A673 (cell line): ENCODE data around the gene C3orf49. TPM values are rescaled to one million over a fixed set of nuclear protein-coding genes. Genes with fewer than 3 reads are reported as not detected.

Source experiments
- Bru-seq: library from RNA; stranded (reverse); fragments of 400-500 nt; gene quantifications from one replicate; lab custom pipeline; 2021; lab: Mats Ljungman, UMichigan
- BruChase-seq, 2 experiments: library from RNA; stranded (reverse); fragments of 400-500 nt; gene quantifications; one replicate each; lab custom pipeline; 2021; lab: Mats Ljungman, UMichigan
- BruUV-seq: library from RNA; stranded (reverse); fragments of 400-500 nt; replicated peaks from 2 replicates; lab custom pipeline; 2021; lab: Mats Ljungman, UMichigan
- CTCF ChIA-PET: fragments of 300-600 bp; sonication (Branson Sonifier 250); formaldehyde crosslinking; loops from one replicate; lab custom pipeline; 2022; ENCODE audit warnings: antibody characterized with exemption; lab: Charles Lee
- POLR2A ChIA-PET: fragments of 300-600 bp; sonication (Branson Sonifier 250); formaldehyde crosslinking; loops from one replicate; lab custom pipeline; 2022; ENCODE audit warnings: antibody characterized with exemption; ENCODE audit not compliant: low non-redundant PET; lab: Charles Lee
- DNase-seq: peaks from one replicate; pipeline ENCODE4 v3.0.0-alpha.2; 2015; ENCODE audit warnings: low spot score
- H3K27ac ChIP-seq: fragments of 200-600 bp; sonication (generic); 2 replicates; pipeline ENCODE4 v1.5.1; 2016; ENCODE audit warnings: mixed run types, low read depth, mild to moderate bottlenecking, mixed read lengths, antibody characterized with exemption, low read length; ENCODE audit not compliant: poor library complexity, severe bottlenecking
- H3K27me3 ChIP-seq: fragments of 200-600 bp; sonication (generic); replicated peaks from 2 replicates; pipeline ENCODE4 v1.6.1; 2017; ENCODE audit warnings: mixed run types, low read depth, mild to moderate bottlenecking, mixed read lengths, antibody characterized with exemption, low read length; ENCODE audit not compliant: insufficient read depth, poor library complexity
- H3K36me3 ChIP-seq: fragments of 200-600 bp; sonication (generic); 2 replicates; pipeline ENCODE4 v1.6.1; 2016; ENCODE audit warnings: mixed run types, mild to moderate bottlenecking, mixed read lengths, antibody characterized with exemption, low read length; ENCODE audit not compliant: insufficient read depth, poor library complexity, severe bottlenecking
- H3K4me1 ChIP-seq: fragments of 200-600 bp; sonication (generic); 2 replicates; pipeline ENCODE4 v1.6.1; 2017; ENCODE audit warnings: mixed run types, mild to moderate bottlenecking, mixed read lengths, antibody characterized with exemption, low read length; ENCODE audit not compliant: insufficient read depth, poor library complexity, severe bottlenecking
- H3K4me3 ChIP-seq: fragments of 200-600 bp; sonication (generic); 2 replicates; pipeline ENCODE4 v1.5.1; 2016; ENCODE audit warnings: low read depth, mixed run types, mild to moderate bottlenecking, mixed read lengths, low read length; ENCODE audit not compliant: poor library complexity, severe bottlenecking
- H3K9me3 ChIP-seq: fragments of 200-600 bp; sonication (generic); 2 replicates; pipeline ENCODE4 v1.6.1; 2016; ENCODE audit warnings: mixed run types, low read depth, mild to moderate bottlenecking, mixed read lengths, antibody characterized with exemption, low read length; ENCODE audit not compliant: poor library complexity, severe bottlenecking
- CTCF ChIP-seq: fragments of 300-800, 200-600 bp; sonication (generic); conservative IDR thresholded peaks from 2 replicates; pipeline ENCODE4 v1.5.1; 2017; ENCODE audit warnings: low read depth, mild to moderate bottlenecking, antibody characterized with exemption, low read length, moderate library complexity, mixed read lengths
- EZH2 ChIP-seq: fragments of 200-600 bp; sonication (generic); IDR thresholded peaks from 2 replicates; pipeline ENCODE4 v1.6.1; 2017; ENCODE audit warnings: borderline replicate concordance, low read depth, mild to moderate bottlenecking, mixed read lengths, antibody characterized with exemption, low read length; ENCODE audit not compliant: poor library complexity, severe bottlenecking
- intact Hi-C: fragments of 100-400 bp; cut with micrococcal nuclease; formaldehyde crosslinking; loops from one replicate; pipeline ENCODE4 v1.10.0; 2022; ENCODE audit not compliant: unreplicated experiment
- long read RNA-seq: library from polyadenylated mRNA; stranded (forward); transcript quantifications from one replicate; pipeline ENCODE4 v2.0.0, GENCODE V29; 2022
- total RNA-seq: library from RNA; stranded (reverse); gene quantifications from 2 replicates; pipeline ENCODE4 v1.2.3, GENCODE V29; 2021

Gene C3orf49
- total RNA-seq (not detected in 2 replicates), Bru-seq, nascent RNA (not detected), BruChase-seq, experiment 1, labeled RNA remaining after a 2-hour chase (not detected), BruChase-seq, experiment 2, labeled RNA remaining after a 6-hour chase (not detected)
- long read RNA-seq: 0 reads

- CTCF ChIA-PET: interaction anchor here (0.9 to 1.3 kb wide), 2 partner anchors 454 to 468 kb away, joined by 3 to 4 read pairs; no protein-coding TSS in a partner anchor
Observed at GRCh38 chr3:63819151-63819398, at the start of gene C3orf49. C3orf49 (plus strand) TSS chr3:63819299; CDS start chr3:63819472, 173 bp downstream.

GRCh38 chr3:63774781-63775180 is 44.3 kb upstream of the C3orf49 start:
- Histone ChIP-seq H3K27me3 (no peaks in the 10 kb centered on the region), H3K36me3 (no peaks in the 10 kb centered on the region), H3K9me3 (no peaks in the 10 kb centered on the region), H3K27ac (no peak overlapping the region), H3K4me1 (no peaks in the 10 kb centered on the region), H3K4me3 (no peak overlapping the region)
- intact Hi-C loops: no loop called here
- POLR2A ChIA-PET: no interaction called here
- BruUV-seq: no TSS peak
- DNase-seq: no peak
- CTCF ChIA-PET: no interaction called here
- TF ChIP-seq EZH2: no peak
- no peak for TF ChIP-seq CTCF

More at GRCh38 chr3:63819151-63819398, at the start of gene C3orf49:
- POLR2A ChIA-PET: no interaction called here
- no peaks in the 10 kb centered on the region for H3K9me3 ChIP-seq
- TF ChIP-seq CTCF (no peak), EZH2 (no peak)
- H3K36me3 ChIP-seq: no peaks in the 10 kb centered on the region
- no peaks in the 10 kb centered on the region for H3K4me1 ChIP-seq
- H3K27ac ChIP-seq: no peak within 1 kb of the TSS
- no peak within 1 kb of the TSS for H3K4me3 ChIP-seq
- H3K27me3 ChIP-seq: no peaks in the 10 kb centered on the region
- no TSS peak for BruUV-seq
- no peak for DNase-seq
- intact Hi-C loops: loop anchor here (5.0 kb wide), 1 partner anchor 157 kb away; no protein-coding TSS in a partner anchor

- intact Hi-C loops: no loop called here
- TF ChIP-seq CTCF: no peak
- no peak for TF ChIP-seq EZH2
- ChIA-PET POLR2A (no interaction called here), CTCF (no interaction called here)
- Histone ChIP-seq H3K4me1 (no peaks in the 10 kb centered on the region), H3K36me3 (no peaks in the 10 kb centered on the region), H3K27ac (no peak overlapping the region), H3K4me3 (no peak overlapping the region), H3K9me3 (no peaks in the 10 kb centered on the region), H3K27me3 (no peaks in the 10 kb centered on the region)
- no TSS peak for BruUV-seq
- no peak for DNase-seq
Observed at GRCh38 chr3:63779227-63779626, 39.9 kb upstream of the C3orf49 start.
